SK-N-SH treated with all-trans-retinoic acid at 6 μM for 48 hours (cell line): ENCODE results near the gene HSPB7.

Source experiments
- ATAC-seq: fragments of 200-7000 bp; cut with Tn5 transposase; 3 replicates; pipeline ENCODE4 v1.9.1; 2020; ENCODE audit warnings: mild to moderate bottlenecking, moderate library complexity
- ARNTL ChIP-seq: fragments of 450-650 bp; formaldehyde crosslinking; IDR thresholded peaks from 2 replicates; pipeline ENCODE4 v1.5.0; 2020; ENCODE audit warnings: low read depth, mild to moderate bottlenecking, moderate library complexity, borderline replicate concordance
- BACH2 ChIP-seq: fragments of 250-450 bp; sonication (Bioruptor Pico); IDR thresholded peaks from 2 replicates; pipeline ENCODE4 v1.9.0; 2021; ENCODE audit warnings: mild to moderate bottlenecking, borderline replicate concordance
- CREB5 ChIP-seq: fragments of 250-450 bp; sonication (Bioruptor Pico); IDR thresholded peaks from 2 replicates; pipeline ENCODE4 v1.5.1; 2020; ENCODE audit warnings: low read depth, mild to moderate bottlenecking, moderate library complexity
- CSDC2 ChIP-seq: fragments of 250-450 bp; sonication (Bioruptor Pico); IDR thresholded peaks from 2 replicates; pipeline ENCODE4 v1.5.0; 2020; ENCODE audit warnings: mild to moderate bottlenecking, moderate library complexity
- CSRNP3 ChIP-seq: fragments of 250-450 bp; sonication (Bioruptor Pico); IDR thresholded peaks from 2 replicates; pipeline ENCODE4 v1.5.1; 2021; ENCODE audit warnings: mild to moderate bottlenecking, moderate library complexity
- ESRRG ChIP-seq: fragments of 250-450 bp; sonication (Bioruptor Pico); IDR thresholded peaks from 2 replicates; pipeline ENCODE4 v1.6.1; 2021; ENCODE audit warnings: mild to moderate bottlenecking
- GLIS3 ChIP-seq: fragments of 250-450 bp; sonication (Bioruptor Pico); IDR thresholded peaks from 2 replicates; pipeline ENCODE4 v1.5.0; 2020; ENCODE audit warnings: mild to moderate bottlenecking, moderate library complexity
- ISL1 ChIP-seq: fragments of 250-450 bp; sonication (Bioruptor Pico); IDR thresholded peaks from 2 replicates; pipeline ENCODE4 v2.1.2; 2022; ENCODE audit warnings: mild to moderate bottlenecking, moderate library complexity
- OSR1 ChIP-seq: fragments of 250-450 bp; sonication (Bioruptor Pico); IDR thresholded peaks from 2 replicates; pipeline ENCODE4 v1.8.0; 2022; ENCODE audit warnings: moderate library complexity, mild to moderate bottlenecking, inconsistent platforms
- PATZ1 ChIP-seq: fragments of 250-450 bp; sonication (Bioruptor Pico); IDR thresholded peaks from 2 replicates; pipeline ENCODE4 v1.8.0; 2020; ENCODE audit warnings: mild to moderate bottlenecking, moderate library complexity, borderline replicate concordance
- PPARA ChIP-seq: fragments of 250-450 bp; sonication (Bioruptor Pico); IDR thresholded peaks from 2 replicates; pipeline ENCODE4 v1.5.0; 2020; ENCODE audit warnings: mild to moderate bottlenecking, borderline replicate concordance
- RARB ChIP-seq: fragments of 250-450 bp; sonication (Bioruptor Pico); IDR thresholded peaks from 2 replicates; pipeline ENCODE4 v1.8.0; 2021; ENCODE audit warnings: mild to moderate bottlenecking, moderate library complexity
- SNAI2 ChIP-seq: fragments of 250-450 bp; sonication (Bioruptor Pico); IDR thresholded peaks from 2 replicates; pipeline ENCODE4 v1.5.0; 2020; ENCODE audit warnings: mild to moderate bottlenecking, moderate library complexity
- TCF4 ChIP-seq: fragments of 250-450 bp; sonication (Bioruptor Pico); IDR thresholded peaks from 2 replicates; pipeline ENCODE4 v1.8.0; 2021; ENCODE audit warnings: mild to moderate bottlenecking, moderate library complexity, borderline replicate concordance
- TOX ChIP-seq: fragments of 250-450 bp; sonication (Bioruptor Pico); IDR thresholded peaks from 2 replicates; pipeline ENCODE4 v1.8.0; 2021; ENCODE audit warnings: mild to moderate bottlenecking, moderate library complexity, borderline replicate concordance
- TSHZ2 ChIP-seq: fragments of 250-450 bp; sonication (Bioruptor Pico); IDR thresholded peaks from 2 replicates; pipeline ENCODE4 v1.5.0; 2020; ENCODE audit warnings: mild to moderate bottlenecking, moderate library complexity
- ZC3H10 ChIP-seq: fragments of 250-450 bp; sonication (Bioruptor Pico); IDR thresholded peaks from 2 replicates; pipeline ENCODE4 v1.5.1; 2021; ENCODE audit warnings: mild to moderate bottlenecking, moderate library complexity
- ZFP3 ChIP-seq: fragments of 250-450 bp; sonication (Bioruptor Pico); IDR thresholded peaks from 2 replicates; pipeline ENCODE4 v1.5.0; 2020; ENCODE audit warnings: mild to moderate bottlenecking, moderate library complexity
- ZFP30 ChIP-seq: fragments of 450-650 bp; formaldehyde crosslinking; IDR thresholded peaks from 2 replicates; pipeline ENCODE4 v1.5.0; 2022; ENCODE audit warnings: mild to moderate bottlenecking, moderate library complexity
- ZNF565 ChIP-seq: fragments of 450-650 bp; formaldehyde crosslinking; conservative IDR thresholded peaks from 2 replicates; pipeline ENCODE4 v1.5.0; 2020; ENCODE audit warnings: low read depth, mild to moderate bottlenecking, moderate library complexity
- ZNF70 ChIP-seq: fragments of 450-650 bp; formaldehyde crosslinking; IDR thresholded peaks from 2 replicates; pipeline ENCODE4 v1.5.0; 2020; ENCODE audit warnings: mild to moderate bottlenecking, moderate library complexity
- ZNF8 ChIP-seq: fragments of 450-650 bp; formaldehyde crosslinking; IDR thresholded peaks from 2 replicates; pipeline ENCODE4 v1.5.0; 2020; ENCODE audit warnings: mild to moderate bottlenecking, moderate library complexity

The HSPB7 gene

GRCh38 chr1:16048573-16049189, 30.8 kb upstream of the HSPB7 start:
- ATAC-seq = peak; percentile 79
- TF ChIP-seq ARNTL (no peak), TCF4 (CRISPR knock-in tag) (no peak), OSR1 (CRISPR knock-in tag) (no peak), ZFP30 (no peak), SNAI2 (CRISPR knock-in tag) (no peak), CREB5 (CRISPR knock-in tag) (no peak), PATZ1 (no peak), CSRNP3 (CRISPR knock-in tag) (no peak), ZNF70 (no peak), ZC3H10 (CRISPR knock-in tag) (no peak), ZNF565 (CRISPR knock-in tag) (no peak)

GRCh38 chr1:16047791-16048475, 30.1 kb upstream of the HSPB7 start:
- no peak for TF ChIP-seq ZC3H10 (CRISPR knock-in tag)
- TF ChIP-seq GLIS3 = no peak
- no peak for TF ChIP-seq BACH2 (CRISPR knock-in tag)
- no peak for TF ChIP-seq SNAI2 (CRISPR knock-in tag)
- TF ChIP-seq CSDC2 (CRISPR knock-in tag) = no peak
- TF ChIP-seq PPARA (CRISPR knock-in tag) = no peak
- TF ChIP-seq, all 23 proteins: peak for 0
- no peak for ATAC-seq

- ATAC-seq = peak; percentile 7; the same call in 2 of the 3 replicates
- TF ChIP-seq CSRNP3 (CRISPR knock-in tag) = no peak
- TF ChIP-seq GLIS3 = no peak
- TF ChIP-seq PPARA (CRISPR knock-in tag) = no peak
- TF ChIP-seq PATZ1 = no peak
- TF ChIP-seq ESRRG (CRISPR knock-in tag) = no peak
- no peak for TF ChIP-seq TOX (CRISPR knock-in tag)
- no peak for TF ChIP-seq ZFP3 (CRISPR knock-in tag)
- no peak for TF ChIP-seq ZNF8
- no peak for TF ChIP-seq ZFP30
- TF ChIP-seq TSHZ2 (CRISPR knock-in tag) = no peak
- TF ChIP-seq ZNF70 = no peak
- no peak for TF ChIP-seq ISL1 (CRISPR knock-in tag)
- TF ChIP-seq CREB5 (CRISPR knock-in tag) = no peak
- no peak for TF ChIP-seq BACH2 (CRISPR knock-in tag)
- TF ChIP-seq TCF4 (CRISPR knock-in tag) = no peak
- no peak for TF ChIP-seq SNAI2 (CRISPR knock-in tag)
- no peak for TF ChIP-seq RARB
- no peak for TF ChIP-seq CSDC2 (CRISPR knock-in tag)
These were observed 29.0 kb upstream of the HSPB7 start for GRCh38 chr1:16046842-16047241.
